Measurements from ENCODE around the gene MSANTD2. TPM values are rescaled to one million over a fixed set of nuclear protein-coding genes. Genes with fewer than 3 reads are reported as not detected.

Gene MSANTD2
- total and polyA plus RNA-seq, 9 of the 15 experiments (the other 6 are each of a cell fraction or from before 2014, with no cell fraction given), result 1.3 to 9.9 (median 5.3) TPM

- no peak overlapping the region for H3K4me2 ChIP-seq (ENCODE audit: insufficient read depth, low read length)
- no peak for DNase-seq (ENCODE audit: extremely low read depth in 1 of 4, low spot score in 3 of 4)
- CTCF ChIA-PET (ENCODE audit: low intra/inter-chr PET ratio), result no interaction called here
Observed at GRCh38 chr11:124745270-124745834, 54.9 kb downstream of the MSANTD2 start.

DNA sequence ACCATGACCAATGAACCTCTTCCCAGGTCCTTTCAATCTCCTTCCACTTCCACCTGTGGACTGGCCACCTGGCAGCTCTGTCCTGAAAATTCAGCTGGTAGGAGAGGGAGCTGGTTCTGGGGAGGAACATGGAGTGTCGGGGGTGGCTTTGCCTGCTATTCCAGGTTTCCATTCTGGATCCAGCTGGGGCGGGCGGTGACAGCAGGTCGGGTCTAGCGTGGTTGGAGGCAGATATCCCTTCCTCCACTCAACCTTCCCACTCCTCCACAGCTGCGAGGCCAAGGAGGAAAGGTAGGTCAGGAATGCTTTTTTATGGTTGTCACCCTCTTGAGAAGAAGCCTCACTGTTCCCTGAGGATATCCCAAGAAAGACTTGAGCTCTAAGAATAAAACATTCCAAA, 57.2 kb downstream of the MSANTD2 start:
- in situ Hi-C loops (cut with MboI), result no loop called here
- BruUV-seq (replicated peaks), result no TSS peak
- Histone ChIP-seq H3K27ac (ENCODE audit: extremely low read depth, low read depth, low read length) (no peak overlapping the region), H3K9me1 (ENCODE audit: control insufficient read depth, insufficient read depth, low read length) (no peaks in the 10 kb centered on the region), H3K27me3 (ENCODE audit: control insufficient read depth in 2 of 2, insufficient read depth in 2 of 2, low read length in 2 of 2) (peaks cover 8 to 38% of the 10 kb centered on the region in 2 experiments; a peak in 4 of 5 replicates), H4K20me1 (replicated peaks; ENCODE audit: control insufficient read depth, insufficient read depth, low read length) (0 out of 2 replicates have a peak, but pooled peaks cover 9% of the 10 kb centered on the region), H3K4me1 (replicated peaks in 1 of 2; ENCODE audit: control insufficient read depth in 2 of 2, insufficient read depth in 2 of 2, low read length in 2 of 2) (peaks cover 20 to 27% of the 10 kb centered on the region in 2 experiments; a peak in 4 of 5 replicates), H3K79me2 (ENCODE audit: control insufficient read depth, insufficient read depth, low read length) (no peaks in the 10 kb centered on the region), H3K36me3 (ENCODE audit: control insufficient read depth, insufficient read depth, low read length) (no peaks in the 10 kb centered on the region), H3K9ac (ENCODE audit: insufficient read depth in 1 of 2, low read depth in 2 of 2, low read length in 2 of 2) (no peak overlapping the region), H3K4me3 (no peak overlapping the region), H3K9me3 (replicated peaks; ENCODE audit: control insufficient read depth, insufficient read depth, low read depth, low read length) (no peaks in the 10 kb centered on the region), H2AFZ (ENCODE audit: low read depth, low read length) (no peak overlapping the region), H3K4me2 (ENCODE audit: insufficient read depth, low read length) (no peak overlapping the region)
- DNase-seq (ENCODE audit: extremely low read depth in 1 of 4, low spot score in 3 of 4) (no peak), FAIRE-seq (no peak), ATAC-seq (no peak)
- POLR2A ChIA-PET, result no interaction called here
- intact Hi-C loops (cut with micrococcal nuclease), result no loop called here
- WGBS (ENCODE audit: insufficient coverage, low coverage, missing lambda C conversion rate), result 8% methylated on average over 6 of the region's 6 CpGs
- CTCF ChIA-PET (ENCODE audit: low intra/inter-chr PET ratio), result no interaction called here
- TF ChIP-seq, protein P1, sequence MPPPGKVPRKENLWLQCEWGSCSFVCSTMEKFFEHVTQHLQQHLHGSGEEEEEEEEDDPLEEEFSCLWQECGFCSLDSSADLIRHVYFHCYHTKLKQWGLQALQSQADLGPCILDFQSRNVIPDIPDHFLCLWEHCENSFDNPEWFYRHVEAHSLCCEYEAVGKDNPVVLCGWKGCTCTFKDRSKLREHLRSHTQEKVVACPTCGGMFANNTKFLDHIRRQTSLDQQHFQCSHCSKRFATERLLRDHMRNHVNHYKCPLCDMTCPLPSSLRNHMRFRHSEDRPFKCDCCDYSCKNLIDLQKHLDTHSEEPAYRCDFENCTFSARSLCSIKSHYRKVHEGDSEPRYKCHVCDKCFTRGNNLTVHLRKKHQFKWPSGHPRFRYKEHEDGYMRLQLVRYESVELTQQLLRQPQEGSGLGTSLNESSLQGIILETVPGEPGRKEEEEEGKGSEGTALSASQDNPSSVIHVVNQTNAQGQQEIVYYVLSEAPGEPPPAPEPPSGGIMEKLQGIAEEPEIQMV (tag; conservative IDR thresholded peaks at IDR 0.05; ENCODE audit: low read depth), result no peak
- no peak for TF ChIP-seq ZBTB5 (IDR thresholded peaks at IDR 0.05)
- TF ChIP-seq ZNF764 (CRISPR knock-in tag; IDR thresholded peaks at IDR 0.05; ENCODE audit: low read depth), result no peak
- no peak for TF ChIP-seq ILF3 (IDR thresholded peaks at IDR 0.05; ENCODE audit: borderline replicate concordance)
- no peak for TF ChIP-seq YBX1 (IDR thresholded peaks at IDR 0.05)
- TF ChIP-seq FOXJ3 (CRISPR knock-in tag; IDR thresholded peaks at IDR 0.05), result no peak
- no peak for TF ChIP-seq ZBTB17 (CRISPR knock-in tag; IDR thresholded peaks at IDR 0.05)
- no peak for TF ChIP-seq HLTF (IDR thresholded peaks at IDR 0.05)
- no peak for TF ChIP-seq E2F3 (CRISPR knock-in tag; IDR thresholded peaks at IDR 0.05)
- TF ChIP-seq KLF16 (IDR thresholded peaks at IDR 0.05), result no peak
- TF ChIP-seq ELF2 (CRISPR knock-in tag; IDR thresholded peaks at IDR 0.05), result no peak
- no peak for TF ChIP-seq PTRF (tag; IDR thresholded peaks at IDR 0.05)
- TF ChIP-seq CCNT2 (IDR thresholded peaks at IDR 0.05; ENCODE audit: borderline replicate concordance, extremely low read depth, insufficient read length, low read depth, low read length), result no peak

More at GRCh38 chr11:124745270-124745834, 54.9 kb downstream of the MSANTD2 start:
- ATAC-seq (no peak), FAIRE-seq (no peak)
- H3K27ac ChIP-seq (ENCODE audit: extremely low read depth, low read depth, low read length), result no peak overlapping the region
- no peaks in the 10 kb centered on the region for H3K36me3 ChIP-seq (ENCODE audit: control insufficient read depth, insufficient read depth, low read length)
- peaks cover 15 to 40% of the 10 kb centered on the region in 2 experiments; a peak in 4 of 5 replicates for H3K27me3 ChIP-seq (ENCODE audit: control insufficient read depth in 2 of 2, insufficient read depth in 2 of 2, low read length in 2 of 2)
- no peak overlapping the region for H3K9ac ChIP-seq (ENCODE audit: insufficient read depth in 1 of 2, low read depth in 2 of 2, low read length in 2 of 2)
- peak; percentile 22 for TF ChIP-seq PCBP1 (IDR thresholded peaks at IDR 0.05; ENCODE audit: low read depth, low read length, poor library complexity, severe bottlenecking)
- no peak for TF ChIP-seq ZNF699 (CRISPR knock-in tag; IDR thresholded peaks at IDR 0.05; ENCODE audit: insufficient replicate concordance)
- WGBS (ENCODE audit: insufficient coverage, low coverage, missing lambda C conversion rate), result 56% methylated on average over 43 of the region's 44 CpGs
- H4K20me1 ChIP-seq (replicated peaks; ENCODE audit: control insufficient read depth, insufficient read depth, low read length), result 0 out of 2 replicates have a peak, but pooled peaks cover 9% of the 10 kb centered on the region
- H3K4me3 ChIP-seq, result no peak overlapping the region
- POLR2A ChIA-PET, result no interaction called here
- peaks cover 13 to 14% of the 10 kb centered on the region in 2 experiments; a peak in 4 of 5 replicates for H3K4me1 ChIP-seq (replicated peaks in 1 of 2; ENCODE audit: control insufficient read depth in 2 of 2, insufficient read depth in 2 of 2, low read length in 2 of 2)
- no peak overlapping the region for H2AFZ ChIP-seq (ENCODE audit: low read depth, low read length)
- H3K79me2 ChIP-seq (ENCODE audit: control insufficient read depth, insufficient read depth, low read length), result no peaks in the 10 kb centered on the region
- no peaks in the 10 kb centered on the region for H3K9me3 ChIP-seq (replicated peaks; ENCODE audit: control insufficient read depth, insufficient read depth, low read depth, low read length)
- intact Hi-C loops (cut with micrococcal nuclease), result no loop called here
- H3K9me1 ChIP-seq (ENCODE audit: control insufficient read depth, insufficient read depth, low read length), result no peaks in the 10 kb centered on the region
- BruUV-seq (replicated peaks), result no TSS peak
- in situ Hi-C loops (cut with MboI), result no loop called here
